ENCODE data around the gene PCAT6. TPM values are rescaled to one million over a fixed set of nuclear protein-coding genes. Genes with fewer than 3 reads are reported as not detected.

PCAT6 gene
- total and polyA plus RNA-seq, 2 of the 8 experiments (the other 6 are each of a cell fraction or from before 2014, with no cell fraction given), result 4.6 to 14.7 TPM

GRCh38 chr1:202807926-202808757, 2.6 kb upstream of the PCAT6 start, which contains the start of gene KDM5B:
Gene KDM5B (minus strand): TSS chr1:202808421. CDS start chr1:202808305, 116 bp downstream.
- H3K79me2 ChIP-seq (ENCODE audit: control insufficient read depth in 1 of 2, insufficient read depth in 2 of 2, low read length in 2 of 2), result peaks cover 33 to 60% of the 10 kb centered on the region in 2 experiments
- H2BK5ac ChIP-seq (ENCODE audit: low read depth, low read length), result peak within 1 kb of the TSS; percentile 76; the same call in 1 of the 2 replicates
- H4K8ac ChIP-seq (ENCODE audit: extremely low read depth, insufficient read depth, low read length), result peak within 1 kb of the TSS; percentile 90
- peak within 1 kb of the TSS; percentile 59 to 94 (median 83) for H3K9ac ChIP-seq (replicated peaks in 1 of 4; ENCODE audit: extremely low read depth in 1 of 4, low read depth in 3 of 4, low read length in 3 of 4)
- peak within 1 kb of the TSS; percentile 70 for H4K5ac ChIP-seq (ENCODE audit: insufficient read length, low read depth, low read length)
- no peak within 1 kb of the TSS for H3K4ac ChIP-seq (replicated peaks; ENCODE audit: insufficient read length, low read depth, low read length)
- H3K23ac ChIP-seq (ENCODE audit: insufficient read length), result no peak within 1 kb of the TSS
- no peak within 1 kb of the TSS for H2BK12ac ChIP-seq (ENCODE audit: low read depth, low read length)
- no peak within 1 kb of the TSS for H2BK120ac ChIP-seq (replicated peaks; ENCODE audit: low read depth, low read length)
- 0 out of 2 replicates have a peak within 1 kb of the TSS, but pooled peaks have one; percentile 13 for H2BK20ac ChIP-seq (ENCODE audit: low read length)
- H3K18ac ChIP-seq (ENCODE audit: extremely low read depth, low read length), result no peak within 1 kb of the TSS; the same call in 1 of the 2 replicates
- H3K27me3 ChIP-seq (replicated peaks in 1 of 4; ENCODE audit: control insufficient read depth in 3 of 4, extremely low read depth in 1 of 4, insufficient read depth in 3 of 4, low read length in 3 of 4), result peaks cover 0 to 5% (median 2%) of the 10 kb centered on the region in 4 experiments; a peak in 2 of 7 replicates
- peaks cover 15 to 22% (median 18%) of the 10 kb centered on the region in 4 experiments for H3K4me1 ChIP-seq (replicated peaks in 1 of 4; ENCODE audit: control insufficient read depth in 3 of 4, insufficient read depth in 4 of 4, low read length in 3 of 4)
- H3K4me3 ChIP-seq (ENCODE audit: extremely low read depth in 1 of 4, insufficient read depth in 2 of 4, low read depth in 3 of 4, low read length in 4 of 4), result peak within 1 kb of the TSS; percentile 86 to 96 (median 89)
- peaks cover 0 to 6% of the 10 kb centered on the region in 2 experiments for H4K20me1 ChIP-seq (replicated peaks in 1 of 2; ENCODE audit: control insufficient read depth in 1 of 2, insufficient read depth in 2 of 2, low read length in 2 of 2)
- H2BK15ac ChIP-seq (ENCODE audit: low read length), result peak within 1 kb of the TSS; percentile 84; the same call in 1 of the 2 replicates
- FAIRE-seq, result no peak
- no peaks in the 10 kb centered on the region for H3K9me3 ChIP-seq (ENCODE audit: insufficient read depth in 2 of 2, low read depth in 1 of 2, low read length in 1 of 2)
- H3K36me3 ChIP-seq (ENCODE audit: control insufficient read depth in 2 of 4, insufficient read depth in 4 of 4, low read length in 3 of 4), result no peaks in the 10 kb centered on the region
- H3K56ac ChIP-seq (replicated peaks; ENCODE audit: insufficient read length, low read depth, low read length), result no peak within 1 kb of the TSS
- H3K14ac ChIP-seq (ENCODE audit: insufficient read length), result no peak within 1 kb of the TSS
- peak within 1 kb of the TSS; percentile 60 to 99 for H3K4me2 ChIP-seq (ENCODE audit: insufficient read depth in 1 of 2, low read depth in 2 of 2, low read length in 2 of 2)
- CTCF ChIA-PET (ENCODE audit: partially characterized antibody), result interaction anchor here (1.0 to 1.1 kb wide), 2 partner anchors 44 to 46 kb away, joined by 3 to 4 read pairs; no protein-coding TSS in a partner anchor
- no peak within 1 kb of the TSS for H2AK5ac ChIP-seq (ENCODE audit: low read depth, low read length)
- H3K27ac ChIP-seq (ENCODE audit: low read depth, low read length), result peak within 1 kb of the TSS; percentile 76; the same call in 1 of the 2 replicates
- H2AFZ ChIP-seq (ENCODE audit: low read length), result no peak within 1 kb of the TSS
- no peak within 1 kb of the TSS for H4K91ac ChIP-seq (replicated peaks; ENCODE audit: insufficient read length, low read length)
- no peaks in the 10 kb centered on the region for H3K79me1 ChIP-seq (ENCODE audit: low read depth, low read length)
- 2% methylated on average over 46 of the region's 84 CpGs; no CpG with 5 or more reads in 1 of the 2 experiments for WGBS, 2 experiments (ENCODE audit: extremely low coverage in 1 of 2, insufficient coverage in 1 of 2, insufficient read length in 1 of 2, insufficient replicate concordance in 2 of 2, low coverage in 1 of 2, low lambda C conversion rate in 2 of 2, missing lambda C conversion rate in 1 of 2)
- peak in 1 of 2 experiments; percentile 88 for DNase-seq (ENCODE audit: low read depth in 1 of 2, low spot score in 2 of 2)
- POLR2A ChIA-PET (ENCODE audit: partially characterized antibody), result interaction anchor here (0.5 to 8.4 kb wide), 22 partner anchors 9 to 1743 kb away, joined by 3 to 81 read pairs (median 4); partner anchors contain the start of genes RABIF and TMEM183A
- H3K23me2 ChIP-seq (ENCODE audit: low read depth, low read length), result peaks cover 14% of the 10 kb centered on the region
- TF ChIP-seq KDM5A (IDR thresholded peaks at IDR 0.05; ENCODE audit: low read length) (no peak), GTF2F1 (IDR thresholded peaks at IDR 0.05; ENCODE audit: borderline replicate concordance, low read depth, low read length) (peak; percentile 71; the same call in 1 of the 2 replicates), ATF2 (IDR thresholded peaks at IDR 0.05; ENCODE audit: low read length) (no peak), BACH1 (IDR thresholded peaks at IDR 0.05; ENCODE audit: low read length) (peak; percentile 94), CBX5 (IDR thresholded peaks at IDR 0.05; ENCODE audit: low read depth, low read length) (no peak), JUND (IDR thresholded peaks at IDR 0.05; ENCODE audit: low read length) (no peak), TAF7 (optimal IDR thresholded peaks at IDR 0.05; ENCODE audit: borderline replicate concordance, low read depth, low read length) (peak; percentile 95), GABPA (IDR thresholded peaks at IDR 0.05; ENCODE audit: borderline replicate concordance, insufficient read depth, low read length) (no peak; the same call in 1 of the 2 replicates), TEAD4 (IDR thresholded peaks at IDR 0.05; ENCODE audit: low read depth, low read length) (0 out of 2 replicates have a peak, but pooled peaks have one; percentile 13)
